VCaP (cell line): ENCODE results near the gene KATNB1.
"Not testable (repeated sequence)": the region's sequence is repeated elsewhere in the genome, so short reads cannot be mapped to it uniquely, and the experiment has no call there.

Source experiments
- H3K27ac ChIP-seq: fragments of 450-650 bp; 2 replicates; pipeline ENCODE4 v1.5.1; 2017
- TF ChIP-seq, protein P1 (sequence below): fragments of 450-650 bp; conservative IDR thresholded peaks from 2 replicates; pipeline ENCODE4 v1.5.1; 2017; ENCODE audit warnings: mild to moderate bottlenecking, moderate library complexity

Gene KATNB1

GRCh38 chr16:57775661-57776469 lies 40.3 kb downstream of the KATNB1 start:
- no peak overlapping the region for H3K27ac ChIP-seq
- TF ChIP-seq, protein P1, sequence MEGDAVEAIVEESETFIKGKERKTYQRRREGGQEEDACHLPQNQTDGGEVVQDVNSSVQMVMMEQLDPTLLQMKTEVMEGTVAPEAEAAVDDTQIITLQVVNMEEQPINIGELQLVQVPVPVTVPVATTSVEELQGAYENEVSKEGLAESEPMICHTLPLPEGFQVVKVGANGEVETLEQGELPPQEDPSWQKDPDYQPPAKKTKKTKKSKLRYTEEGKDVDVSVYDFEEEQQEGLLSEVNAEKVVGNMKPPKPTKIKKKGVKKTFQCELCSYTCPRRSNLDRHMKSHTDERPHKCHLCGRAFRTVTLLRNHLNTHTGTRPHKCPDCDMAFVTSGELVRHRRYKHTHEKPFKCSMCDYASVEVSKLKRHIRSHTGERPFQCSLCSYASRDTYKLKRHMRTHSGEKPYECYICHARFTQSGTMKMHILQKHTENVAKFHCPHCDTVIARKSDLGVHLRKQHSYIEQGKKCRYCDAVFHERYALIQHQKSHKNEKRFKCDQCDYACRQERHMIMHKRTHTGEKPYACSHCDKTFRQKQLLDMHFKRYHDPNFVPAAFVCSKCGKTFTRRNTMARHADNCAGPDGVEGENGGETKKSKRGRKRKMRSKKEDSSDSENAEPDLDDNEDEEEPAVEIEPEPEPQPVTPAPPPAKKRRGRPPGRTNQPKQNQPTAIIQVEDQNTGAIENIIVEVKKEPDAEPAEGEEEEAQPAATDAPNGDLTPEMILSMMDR: peak; percentile 50

- TF ChIP-seq, protein P1: no peak
- H3K27ac ChIP-seq: no peak overlapping the region
These were observed 43.1 kb downstream of the KATNB1 start for GRCh38 chr16:57778658-57779057.

- H3K27ac ChIP-seq: not testable (repeated sequence)
These were observed 44.3 kb downstream of the KATNB1 start for GRCh38 chr16:57779836-57780235.

DNA sequence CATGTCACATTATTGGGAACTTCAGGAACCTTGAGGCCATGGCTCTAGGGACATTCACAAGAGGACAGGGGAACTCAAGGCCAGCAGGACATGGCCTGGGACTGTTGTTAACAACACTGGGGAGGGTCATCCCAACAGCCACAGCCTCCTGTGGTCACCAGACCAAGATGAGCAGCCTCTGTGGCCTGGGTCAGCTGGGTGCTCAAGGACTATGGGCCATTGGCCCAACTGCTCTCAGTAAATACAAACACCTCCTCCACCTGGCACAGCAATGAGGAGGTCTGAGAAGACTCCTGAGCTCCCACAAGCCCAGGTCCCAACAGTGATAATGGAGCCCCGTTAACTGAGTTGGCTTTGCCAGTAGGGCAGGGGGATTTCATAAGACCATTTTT lies 45.8 kb downstream of the KATNB1 start:
- TF ChIP-seq, protein P1: no peak
- H3K27ac ChIP-seq: no peak overlapping the region

GRCh38 chr16:57781741-57782606 lies 46.4 kb downstream of the KATNB1 start:
- H3K27ac ChIP-seq: no peak overlapping the region
- TF ChIP-seq, protein P1: no peak

- not testable (repeated sequence) for H3K27ac ChIP-seq
These were observed 47.1 kb downstream of the KATNB1 start for GRCh38 chr16:57782607-57783055.

DNA sequence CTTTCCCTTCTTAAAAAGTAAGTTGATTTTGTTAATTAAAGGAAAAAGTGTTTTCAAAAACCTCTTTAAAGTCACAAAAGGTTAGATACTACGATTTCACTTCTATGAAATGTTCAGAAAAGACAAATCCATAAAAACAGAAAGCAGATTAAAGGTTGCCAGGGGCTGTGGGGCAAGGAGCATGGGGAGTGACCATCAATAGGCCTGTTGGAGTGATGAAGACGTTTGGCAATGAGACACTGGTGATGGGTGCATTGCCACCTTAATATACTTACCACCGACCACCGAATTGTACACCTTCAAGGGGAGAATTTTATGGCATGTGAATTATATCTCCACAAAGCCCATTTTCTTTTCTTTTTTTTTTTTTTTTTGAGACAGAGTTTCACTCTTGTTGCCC lies 47.5 kb downstream of the KATNB1 start:
- TF ChIP-seq, protein P1: no peak
- no peak overlapping the region for H3K27ac ChIP-seq

- H3K27ac ChIP-seq: no peak overlapping the region
- TF ChIP-seq, protein P1: no peak
These were observed 48.3 kb downstream of the KATNB1 start for GRCh38 chr16:57783883-57784282.
